Measurements from ENCODE around the gene PPP1R12B.

Gene PPP1R12B

GRCh38 chr1:202433155-202434043 is 84.9 kb downstream of the PPP1R12B start:
- ChIA-PET POLR2A (no interaction called here), CTCF (no interaction called here)
- peaks cover 0 to 22% of the 10 kb centered on the region in 2 experiments; a peak in 1 of 3 replicates for H3K36me3 ChIP-seq (ENCODE audit: control insufficient read depth in 2 of 2, insufficient read depth in 1 of 2, low read length in 2 of 2)
- H3K9me3 ChIP-seq (ENCODE audit: control insufficient read depth, insufficient read depth, low read depth, low read length), result no peaks in the 10 kb centered on the region
- no peaks in the 10 kb centered on the region for H3K4me1 ChIP-seq (ENCODE audit: control insufficient read depth, insufficient read depth, low read length)
- no peak overlapping the region for H3K27ac ChIP-seq (ENCODE audit: extremely low read depth, low read depth, low read length)
- TF ChIP-seq SETDB1 (IDR thresholded peaks at IDR 0.05; ENCODE audit: insufficient read length, low read length) (no peak), SALL2 (tag by site-specific recombination; IDR thresholded peaks at IDR 0.05; ENCODE audit: borderline replicate concordance) (no peak), ZNF23 (tag by site-specific recombination; IDR thresholded peaks at IDR 0.05; ENCODE audit: borderline replicate concordance) (no peak), ZNF362 (tag by site-specific recombination; IDR thresholded peaks at IDR 0.05) (no peak), ZNF791 (tag by site-specific recombination; IDR thresholded peaks at IDR 0.05) (no peak), ZNF280C (tag by site-specific recombination; IDR thresholded peaks at IDR 0.05) (no peak)
- H3K4me3 ChIP-seq (ENCODE audit: low read depth, low read length), result no peak overlapping the region

GRCh38 chr1:202434059-202434458 is 85.6 kb downstream of the PPP1R12B start:
- CTCF ChIA-PET, result no interaction called here
- Histone ChIP-seq H3K4me3 (ENCODE audit: low read depth, low read length) (no peak overlapping the region), H3K27ac (ENCODE audit: extremely low read depth, low read depth, low read length) (no peak overlapping the region), H3K9me3 (ENCODE audit: control insufficient read depth, insufficient read depth, low read depth, low read length) (no peaks in the 10 kb centered on the region), H3K4me1 (ENCODE audit: control insufficient read depth, insufficient read depth, low read length) (no peaks in the 10 kb centered on the region), H3K36me3 (ENCODE audit: control insufficient read depth in 2 of 2, insufficient read depth in 1 of 2, low read length in 2 of 2) (peaks cover 0 to 29% of the 10 kb centered on the region in 2 experiments; a peak in 1 of 3 replicates)
- POLR2A ChIA-PET, result no interaction called here
- TF ChIP-seq ZNF148 (tag by site-specific recombination; IDR thresholded peaks at IDR 0.05; ENCODE audit: borderline replicate concordance) (no peak), ZNF239 (tag by site-specific recombination; IDR thresholded peaks at IDR 0.05) (no peak), ZNF518A (tag by site-specific recombination; conservative IDR thresholded peaks at IDR 0.05; ENCODE audit: low read depth) (no peak), ZNF211 (tag by site-specific recombination; IDR thresholded peaks at IDR 0.05; ENCODE audit: low read depth) (no peak), SP2 (tag by site-specific recombination; IDR thresholded peaks at IDR 0.05) (no peak), PRDM4 (tag by site-specific recombination; IDR thresholded peaks at IDR 0.05) (no peak), ZNF843 (tag by site-specific recombination; IDR thresholded peaks at IDR 0.05) (no peak), ZNF776 (tag by site-specific recombination; IDR thresholded peaks at IDR 0.05; ENCODE audit: borderline replicate concordance) (no peak), ZNF366 (tag by site-specific recombination; conservative IDR thresholded peaks at IDR 0.05) (no peak), ZBTB10 (tag by site-specific recombination; IDR thresholded peaks at IDR 0.05) (no peak)
